ENCODE data around the gene ADAMTS18. TPM values are rescaled to one million over a fixed set of nuclear protein-coding genes. Genes with fewer than 3 reads are reported as not detected.

Gene ADAMTS18
- total RNA-seq, 1 experiment from 2014 or later = not detected

- TF ChIP-seq EZH2 (IDR thresholded peaks at IDR 0.05) (no peak), SRF (IDR thresholded peaks at IDR 0.05; ENCODE audit: low read depth) (no peak), ZNF274 (IDR thresholded peaks at IDR 0.05; ENCODE audit: low read depth, low read length) (no peak), EGR1 (IDR thresholded peaks at IDR 0.05; ENCODE audit: low read depth) (no peak), ELF1 (IDR thresholded peaks at IDR 0.05; ENCODE audit: borderline replicate concordance, low read depth) (no peak), JUND (IDR thresholded peaks at IDR 0.05) (no peak), RAD21 (IDR thresholded peaks at IDR 0.05; ENCODE audit: low read depth) (no peak)
Measured at GRCh38 chr16:77233799-77234519, 200.9 kb downstream of the ADAMTS18 start (continued).

Other genes starting within 250 kb of the ADAMTS18 start
- gene MON1B, start 243.8 kb downstream of the ADAMTS18 start, total RNA-seq (2021; ENCODE audit: unreplicated experiment) = 34.7 TPM
- gene SYCE1L, start 235.6 kb downstream of the ADAMTS18 start, total RNA-seq (2021; ENCODE audit: unreplicated experiment) = 25.7 TPM